ENCODE measurements around the gene LZTFL1. TPM values are rescaled to one million over a fixed set of nuclear protein-coding genes. Genes with fewer than 3 reads are reported as not detected.
A peak's percentile ranks its signal among the peaks of the same experiment; 100 is the strongest.

The LZTFL1 gene
- polyA plus RNA-seq (ENCODE audit: low read depth in 6 of 6): 10 to 100 TPM in 5 of 6 donors, 1 to 10 TPM in 1; 3.9 to 15.7 (median 13.9) TPM

GRCh38 chr3:45841757-45842491 lies at the start of gene LZTFL1:
Gene LZTFL1, minus strand, starts transcription at chr3:45842119. Its CDS starts 128 bp downstream, at chr3:45841991.
- Mint-ChIP-seq H3K27me3 (no peaks in the 10 kb centered on the region), H3K4me1 (peaks cover 12 to 22% (median 21%) of the 10 kb centered on the region in 3 donors), H3K36me3 (peaks cover 5 to 15% of the 10 kb centered on the region in 2 donors), H3K9me3 (no peaks in the 10 kb centered on the region), H3K4me3 (peak within 1 kb of the TSS; percentile 92 to 99 (median 97)), H3K27ac (peak within 1 kb of the TSS; percentile 95 to 100 (median 98))
- peak; percentile 92 for DNase-seq
- peak; percentile 94 for ATAC-seq (ENCODE audit: low read depth in 2 of 2)

- Mint-ChIP-seq H3K36me3 (no peaks in the 10 kb centered on the region), H3K4me1 (peaks cover 36 to 70% (median 58%) of the 10 kb centered on the region in 3 donors), H3K9me3 (peaks cover 0 to 2% (median 0%) of the 10 kb centered on the region in 7 donors), H3K27me3 (no peaks in the 10 kb centered on the region), H3K4me3 (peak overlapping the region in 7 of 8 donors; percentile 60 to 86 (median 75)), H3K27ac (peak overlapping the region in 5 of 6 donors; percentile 5 to 66 (median 65))
- no peak for DNase-seq
- no peak for ATAC-seq (ENCODE audit: low read depth in 2 of 2)
Observed at GRCh38 chr3:45890405-45890804, 48.5 kb upstream of the LZTFL1 start.

GRCh38 chr3:45889337-45889736 lies 47.4 kb upstream of the LZTFL1 start:
- DNase-seq (peak; percentile 32), ATAC-seq (ENCODE audit: low read depth in 2 of 2) (peak; percentile 64 to 72)
- Mint-ChIP-seq H3K4me3 (peak overlapping the region in 7 of 8 donors; percentile 27 to 81 (median 67)), H3K9me3 (peaks cover 0 to 2% (median 0%) of the 10 kb centered on the region in 7 donors), H3K27me3 (peaks cover 0 to 5% (median 0%) of the 10 kb centered on the region in 3 donors), H3K36me3 (no peaks in the 10 kb centered on the region), H3K4me1 (peaks cover 37 to 61% (median 51%) of the 10 kb centered on the region in 3 donors), H3K27ac (peak overlapping the region in 5 of 6 donors; percentile 16 to 79 (median 21))

GRCh38 chr3:45887759-45888511 lies 46.0 kb upstream of the LZTFL1 start:
- Mint-ChIP-seq H3K27me3 (peaks cover 0 to 9% (median 0%) of the 10 kb centered on the region in 3 donors), H3K36me3 (no peaks in the 10 kb centered on the region), H3K9me3 (peaks cover 0 to 2% (median 0%) of the 10 kb centered on the region in 7 donors), H3K27ac (peak overlapping the region in 4 of 6 donors; percentile 16 to 78 (median 44)), H3K4me3 (peak overlapping the region in 3 of 8 donors; percentile 10 to 60 (median 34)), H3K4me1 (peaks cover 24 to 47% (median 37%) of the 10 kb centered on the region in 3 donors)
- ATAC-seq (ENCODE audit: low read depth in 2 of 2): no peak
- no peak for DNase-seq

GRCh38 chr3:45887285-45887684 lies 45.4 kb upstream of the LZTFL1 start:
- H3K36me3 Mint-ChIP-seq: no peaks in the 10 kb centered on the region
- DNase-seq (no peak), ATAC-seq (ENCODE audit: low read depth in 2 of 2) (no peak)
- peaks cover 0 to 9% (median 0%) of the 10 kb centered on the region in 3 donors for H3K27me3 Mint-ChIP-seq
- peaks cover 0 to 1% (median 0%) of the 10 kb centered on the region in 7 donors for H3K9me3 Mint-ChIP-seq
- H3K27ac Mint-ChIP-seq: no peak overlapping the region
- H3K4me3 Mint-ChIP-seq: no peak overlapping the region
- H3K4me1 Mint-ChIP-seq: peaks cover 17 to 41% (median 31%) of the 10 kb centered on the region in 3 donors

GRCh38 chr3:45885979-45886705 lies 44.2 kb upstream of the LZTFL1 start, which contains the start of gene CCR9:
Gene CCR9, plus strand, starts transcription at chr3:45886543. Its CDS starts 8,391 bp downstream, at chr3:45894934.
- no peaks in the 10 kb centered on the region for H3K36me3 Mint-ChIP-seq
- DNase-seq (no peak), ATAC-seq (ENCODE audit: low read depth in 2 of 2) (no peak)
- peak within 1 kb of the TSS in 2 of 6 donors; percentile 16 to 79 for H3K27ac Mint-ChIP-seq
- H3K4me3 Mint-ChIP-seq: peak within 1 kb of the TSS in 1 of 8 donors; percentile 53
- peaks cover 16 to 29% (median 29%) of the 10 kb centered on the region in 3 donors for H3K4me1 Mint-ChIP-seq
- H3K27me3 Mint-ChIP-seq: peaks cover 3 to 14% (median 4%) of the 10 kb centered on the region in 3 donors
- no peaks in the 10 kb centered on the region for H3K9me3 Mint-ChIP-seq

- DNase-seq (no peak), ATAC-seq (ENCODE audit: low read depth in 2 of 2) (no peak)
- Mint-ChIP-seq H3K4me3 (no peak overlapping the region), H3K9me3 (no peaks in the 10 kb centered on the region), H3K27ac (no peak overlapping the region), H3K27me3 (peaks cover 4 to 22% (median 4%) of the 10 kb centered on the region in 3 donors), H3K36me3 (no peaks in the 10 kb centered on the region), H3K4me1 (peaks cover 14 to 16% (median 14%) of the 10 kb centered on the region in 3 donors)
Observed at GRCh38 chr3:45884368-45885201, 42.7 kb upstream of the LZTFL1 start.

- Mint-ChIP-seq H3K4me1 (peaks cover 0 to 7% (median 0%) of the 10 kb centered on the region in 3 donors), H3K9me3 (no peaks in the 10 kb centered on the region), H3K4me3 (no peak overlapping the region), H3K36me3 (no peaks in the 10 kb centered on the region), H3K27ac (peak overlapping the region in 1 of 6 donors; percentile 22), H3K27me3 (peaks cover 4 to 22% (median 4%) of the 10 kb centered on the region in 3 donors)
- DNase-seq: no peak
- ATAC-seq (ENCODE audit: low read depth in 2 of 2): no peak
Observed at GRCh38 chr3:45881078-45882022, 39.4 kb upstream of the LZTFL1 start.

GRCh38 chr3:45880725-45881077 lies 38.8 kb upstream of the LZTFL1 start:
- H3K27me3 Mint-ChIP-seq: peaks cover 4 to 22% (median 4%) of the 10 kb centered on the region in 3 donors
- no peaks in the 10 kb centered on the region for H3K9me3 Mint-ChIP-seq
- DNase-seq (no peak), ATAC-seq (ENCODE audit: low read depth in 2 of 2) (no peak)
- H3K27ac Mint-ChIP-seq: peak overlapping the region in 1 of 6 donors; percentile 22
- no peak overlapping the region for H3K4me3 Mint-ChIP-seq
- no peaks in the 10 kb centered on the region for H3K36me3 Mint-ChIP-seq
- peaks cover 0 to 7% (median 0%) of the 10 kb centered on the region in 3 donors for H3K4me1 Mint-ChIP-seq

- no peak for ATAC-seq (ENCODE audit: low read depth in 2 of 2)
- Mint-ChIP-seq H3K36me3 (peaks cover 4 to 8% of the 10 kb centered on the region in 2 donors), H3K4me3 (no peak overlapping the region), H3K9me3 (peaks cover 0 to 7% (median 4%) of the 10 kb centered on the region in 7 donors), H3K4me1 (peaks cover 0 to 6% (median 0%) of the 10 kb centered on the region in 3 donors), H3K27me3 (peaks cover 4 to 13% (median 4%) of the 10 kb centered on the region in 3 donors), H3K27ac (no peak overlapping the region)
- no peak for DNase-seq
Observed at GRCh38 chr3:45878124-45878523, 36.2 kb upstream of the LZTFL1 start.

- DNase-seq: no peak
- no peaks in the 10 kb centered on the region for H3K27me3 Mint-ChIP-seq
- H3K36me3 Mint-ChIP-seq: peaks cover 4 to 8% of the 10 kb centered on the region in 2 donors
- H3K9me3 Mint-ChIP-seq: peaks cover 0 to 7% (median 4%) of the 10 kb centered on the region in 7 donors
- peaks cover 18 to 19% (median 18%) of the 10 kb centered on the region in 3 donors for H3K4me1 Mint-ChIP-seq
- no peak overlapping the region for H3K4me3 Mint-ChIP-seq
- peak overlapping the region in 1 of 6 donors; percentile 14 for H3K27ac Mint-ChIP-seq
- no peak for ATAC-seq (ENCODE audit: low read depth in 2 of 2)
Observed at GRCh38 chr3:45874677-45875346, 32.9 kb upstream of the LZTFL1 start.
